Body of pancreas (tissue), 4 donors: ENCODE data around the gene CCDC117.

ENCODE experiments used
- CTCF ChIP-seq, 7 experiments: fragments of 450-650 bp in 4 of 7; fragments of 200-600 bp in 3 of 7; sonication (generic) in 3 of 7; IDR thresholded peaks; one replicate each; pipeline ENCODE4 v1.5.1; 2016 to 2019; ENCODE audit warnings: antibody characterized with exemption in 7 of 7
- POLR2A ChIP-seq, 3 donors: fragments of 450-650 bp; IDR thresholded peaks; one replicate each; pipeline ENCODE4 v1.6.1; 2016; ENCODE audit warnings: antibody characterized with exemption in 3 of 3, mild to moderate bottlenecking in 2 of 3

GRCh38 chr22:28759861-28760560 is 12.5 kb upstream of the CCDC117 start:
- TF ChIP-seq POLR2A (IDR thresholded peaks at IDR 0.05) (no peak), CTCF (IDR thresholded peaks at IDR 0.05) (no peak)
